ENCODE measurements around the gene CD44.

CD44 gene

GRCh38 chr11:35177370-35177769 lies 38.4 kb downstream of the CD44 start:
- no peak for DNase-seq (ENCODE audit: low read depth in 2 of 2)

DNA sequence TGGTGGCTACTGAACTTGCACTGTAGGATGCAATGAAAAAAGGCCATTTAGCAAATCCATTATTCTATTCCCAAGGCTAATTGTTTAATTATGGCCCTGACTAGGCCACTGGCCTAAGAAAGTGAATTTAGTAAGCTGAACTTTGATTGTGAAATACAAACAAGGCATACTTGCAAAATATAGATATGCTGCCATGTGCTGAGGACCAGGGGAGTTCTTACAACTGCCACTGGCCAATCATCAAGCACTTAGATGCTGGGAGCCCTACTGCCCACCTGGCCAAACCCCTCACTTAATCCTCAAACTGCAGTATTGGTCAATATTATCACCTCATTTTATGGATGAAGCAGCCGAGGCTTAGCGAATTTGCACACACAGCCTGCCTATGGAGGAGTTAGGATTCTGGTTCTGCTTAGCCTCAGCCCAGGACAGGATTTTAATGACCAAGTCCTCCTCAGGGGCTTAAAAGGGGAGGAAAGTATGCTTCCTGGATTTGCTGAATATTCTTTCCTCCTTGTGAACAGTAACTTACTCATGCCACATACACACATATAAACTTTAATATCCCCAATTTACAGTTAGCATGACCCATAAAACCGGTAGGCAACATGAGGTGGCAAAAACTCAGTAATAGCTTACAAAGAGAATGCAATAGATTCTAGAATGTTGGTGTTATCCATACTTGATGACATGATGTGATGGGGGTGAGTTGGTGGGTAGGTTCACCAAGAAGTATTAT lies 39.3 kb downstream of the CD44 start:
- no peak for DNase-seq (ENCODE audit: low read depth in 2 of 2)

- DNase-seq (ENCODE audit: low read depth in 2 of 2): no peak
These were observed 39.9 kb downstream of the CD44 start for GRCh38 chr11:35178873-35179272.

DNA sequence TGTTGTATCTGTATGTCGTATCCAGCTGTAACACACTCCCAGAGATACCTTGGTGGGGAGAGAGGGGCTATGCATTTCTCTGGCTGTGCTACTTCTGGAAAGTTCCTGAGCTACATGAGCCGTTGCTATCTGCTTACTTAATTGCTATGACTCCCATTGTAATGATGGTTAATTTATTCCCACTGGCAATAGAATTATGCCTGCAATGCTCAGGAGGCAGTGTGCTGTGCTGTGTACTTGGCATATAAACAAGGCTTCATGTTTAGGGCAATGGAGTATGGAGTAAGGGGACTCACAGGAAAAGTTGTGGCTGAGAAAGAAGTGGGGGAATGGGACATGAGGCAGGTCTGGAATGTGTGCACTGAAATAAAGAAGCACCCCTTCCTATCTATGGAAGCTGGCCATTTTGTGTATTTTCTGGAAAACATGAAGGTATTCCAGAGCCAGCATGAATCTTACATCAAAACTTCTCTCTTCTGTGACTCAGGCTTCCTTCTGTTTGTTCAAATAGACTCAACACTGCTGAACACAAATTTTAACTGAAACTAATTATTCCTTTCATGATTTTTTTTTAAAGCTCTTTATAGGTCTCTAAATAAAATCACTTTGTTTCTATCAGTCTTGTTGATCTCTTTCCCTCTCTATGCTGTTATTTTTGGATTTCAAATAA lies 40.6 kb downstream of the CD44 start:
- no peak for DNase-seq (ENCODE audit: low read depth in 2 of 2)

DNA sequence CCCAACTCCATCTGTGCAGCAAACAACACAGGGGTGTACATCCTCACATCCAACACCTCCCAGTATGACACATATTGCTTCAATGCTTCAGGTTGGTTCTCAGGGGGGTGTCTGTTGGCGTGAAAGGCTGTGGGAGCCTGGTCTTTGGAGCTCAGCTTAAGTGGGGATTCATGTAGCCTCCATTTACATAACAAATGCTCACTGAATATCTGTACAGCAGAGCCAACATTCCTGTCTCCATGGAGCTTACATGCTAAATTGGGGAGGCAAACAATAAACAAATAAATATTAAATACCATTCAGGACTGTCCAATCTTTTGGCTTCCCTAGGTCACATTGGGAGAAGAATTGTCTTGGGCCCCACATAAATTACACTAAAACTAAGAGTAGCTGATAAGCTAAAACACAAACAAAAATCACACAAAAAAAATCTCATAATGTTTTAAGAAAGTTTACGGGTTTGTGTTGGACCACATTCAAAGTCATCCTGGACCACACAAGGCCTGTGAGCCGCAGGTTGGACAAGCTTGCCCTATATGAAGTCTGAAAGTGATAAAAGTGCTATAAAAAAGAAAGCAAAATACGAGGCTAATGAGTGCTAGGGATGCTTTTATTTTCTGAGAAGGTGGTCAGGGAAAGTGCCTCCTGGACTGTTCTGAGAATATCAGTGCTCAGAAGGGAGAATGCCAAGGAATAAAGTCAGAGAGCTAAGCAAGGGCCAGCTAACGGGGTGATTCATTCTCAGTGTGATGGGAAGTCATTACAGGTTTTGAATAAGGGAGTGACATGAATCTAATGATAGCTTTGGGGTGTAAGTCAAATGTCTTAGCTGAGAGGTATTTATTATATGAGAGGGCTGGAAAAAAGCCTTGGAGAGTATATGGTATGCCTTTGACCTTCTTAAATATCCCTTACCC lies 41.6 kb downstream of the CD44 start:
- no peak for DNase-seq (ENCODE audit: low read depth in 2 of 2)

GRCh38 chr11:35182317-35182939 lies 43.5 kb downstream of the CD44 start:
- DNase-seq (ENCODE audit: low read depth in 2 of 2): no peak

- DNase-seq (ENCODE audit: low read depth in 2 of 2): no peak
These were observed 44.5 kb downstream of the CD44 start for GRCh38 chr11:35183326-35183925.

- DNase-seq (ENCODE audit: low read depth in 2 of 2): no peak
These were observed 46.7 kb downstream of the CD44 start for GRCh38 chr11:35185696-35186095.

DNA sequence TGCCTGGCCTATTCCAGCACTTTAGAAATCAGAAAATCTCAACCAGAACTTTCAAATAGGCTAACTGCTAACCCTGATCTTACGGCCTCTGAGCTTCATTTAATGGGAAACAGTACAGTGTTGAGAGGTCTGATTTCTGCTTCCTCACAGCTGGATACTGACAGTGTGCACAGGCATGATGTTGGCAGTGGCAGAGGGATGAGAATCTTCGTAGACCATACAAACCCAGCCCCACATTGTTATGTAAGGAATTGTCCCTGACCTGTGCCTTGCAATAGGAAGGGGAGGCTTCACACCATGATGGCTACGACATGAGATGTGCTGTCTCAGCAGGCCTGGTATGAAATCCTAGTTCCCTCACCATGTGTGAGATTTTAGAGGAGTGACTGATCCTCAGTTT lies 49.0 kb downstream of the CD44 start:
- DNase-seq (ENCODE audit: low read depth in 2 of 2): no peak

DNA sequence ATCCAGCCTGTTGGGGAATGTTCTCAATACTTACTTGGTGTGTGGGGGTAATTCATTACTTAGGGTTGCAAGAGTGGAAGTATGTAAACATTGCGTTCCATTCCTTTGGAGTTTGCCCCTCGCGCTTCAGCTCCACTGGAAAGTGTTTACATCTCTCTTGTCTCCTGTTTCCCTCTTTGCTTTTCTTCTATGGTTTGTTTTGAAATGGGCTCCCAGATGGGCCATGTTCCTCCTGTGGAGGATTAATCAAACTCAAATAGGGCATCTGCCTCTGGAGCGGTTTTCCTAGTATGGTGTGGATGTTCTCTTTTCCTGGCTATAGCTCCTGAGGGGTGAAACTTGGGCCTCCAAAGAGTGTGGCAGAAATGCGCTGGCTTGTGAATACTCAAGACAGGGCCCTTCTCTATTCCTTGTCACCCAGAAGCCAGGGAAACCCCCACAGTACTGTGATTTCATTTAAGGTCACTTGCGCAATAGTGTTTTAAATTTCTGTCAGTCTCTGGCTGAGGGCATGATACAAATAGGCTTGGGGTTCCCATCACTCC lies 51.9 kb downstream of the CD44 start:
- no peak for DNase-seq (ENCODE audit: low read depth in 2 of 2)

GRCh38 chr11:35192347-35192746 lies 53.4 kb downstream of the CD44 start:
- no peak for DNase-seq (ENCODE audit: low read depth in 2 of 2)

GRCh38 chr11:35193767-35194166 lies 54.8 kb downstream of the CD44 start:
- no peak for DNase-seq (ENCODE audit: low read depth in 2 of 2)

DNA sequence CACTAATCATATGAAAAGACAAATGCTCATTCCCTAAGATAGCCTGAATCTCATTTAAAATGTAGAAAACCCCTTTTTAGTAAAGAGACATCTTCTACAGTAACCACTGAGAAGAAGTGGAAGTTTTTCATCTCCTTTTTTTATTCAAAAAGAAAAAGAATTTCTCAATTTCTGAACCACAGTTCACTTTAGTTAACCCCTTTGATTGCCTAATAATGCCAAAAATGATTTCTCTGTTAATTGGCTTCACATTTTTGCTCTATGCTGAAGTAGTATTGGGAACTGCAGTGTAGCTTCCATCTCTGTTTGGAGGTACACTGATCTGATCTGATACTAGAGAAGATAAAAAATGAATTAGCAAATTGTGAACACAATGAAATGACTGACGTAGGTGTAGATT lies 58.3 kb downstream of the CD44 start:
- no peak for DNase-seq (ENCODE audit: low read depth in 2 of 2)

GRCh38 chr11:35200811-35201341 lies 61.9 kb downstream of the CD44 start:
- DNase-seq (ENCODE audit: low read depth in 2 of 2): no peak

- no peak for DNase-seq (ENCODE audit: low read depth in 2 of 2)
These were observed 65.6 kb downstream of the CD44 start for GRCh38 chr11:35204614-35205013.

DNA sequence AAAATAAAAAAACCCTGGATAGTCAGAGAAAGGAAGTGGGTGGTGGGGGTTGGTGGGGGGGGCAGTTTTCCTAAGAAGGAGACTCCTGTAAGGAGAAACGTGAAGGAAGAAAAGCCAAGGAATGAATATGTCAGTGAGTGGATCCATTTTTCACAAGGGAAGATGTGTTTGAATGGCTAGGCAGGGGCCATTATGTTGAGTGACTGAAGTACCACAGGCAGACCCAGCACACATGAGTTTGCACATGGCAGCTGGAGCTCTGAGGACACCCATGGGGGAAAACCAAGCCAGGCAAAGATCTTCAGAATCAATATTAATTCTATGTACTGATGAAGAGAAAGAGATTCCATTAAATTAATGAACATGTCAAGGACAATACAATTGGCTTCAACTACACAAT lies 67.6 kb downstream of the CD44 start:
- no peak for DNase-seq (ENCODE audit: low read depth in 2 of 2)

GRCh38 chr11:35207471-35208403 lies 68.8 kb downstream of the CD44 start:
- no peak for DNase-seq (ENCODE audit: low read depth in 2 of 2)

DNA sequence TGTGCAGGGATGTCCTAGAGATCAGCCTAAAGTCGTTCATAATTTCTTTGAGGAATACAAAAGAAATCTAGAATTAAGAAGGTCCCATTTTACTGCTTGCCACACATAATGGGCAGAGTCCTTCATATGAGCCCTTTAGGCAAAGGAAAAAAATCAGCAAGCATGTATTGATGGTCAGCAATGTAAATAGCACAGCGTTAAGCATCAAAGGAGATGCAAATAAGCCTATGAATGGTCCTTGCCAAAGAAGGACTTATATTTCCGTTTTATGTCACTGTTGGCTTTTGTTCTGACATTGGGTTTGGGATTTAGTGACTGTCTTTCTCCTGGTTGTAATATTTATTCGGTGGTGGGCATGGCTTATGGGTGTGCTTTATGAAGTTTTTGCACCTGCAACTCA lies 69.8 kb downstream of the CD44 start:
- DNase-seq (ENCODE audit: low read depth in 2 of 2): no peak

- DNase-seq (ENCODE audit: low read depth in 2 of 2): no peak
These were observed 72.0 kb downstream of the CD44 start for GRCh38 chr11:35210876-35211546.
